Heart left ventricle (tissue), 16 donors: Measurements from ENCODE around the gene LYSET. TPM values are rescaled to one million over a fixed set of nuclear protein-coding genes. Genes with fewer than 3 reads are reported as not detected.
"Not testable (repeated sequence)": the region's sequence is repeated elsewhere in the genome, so short reads cannot be mapped to it uniquely, and the experiment has no call there.

Source experiments
- ATAC-seq, 4 donors: fragments of 200-7000 bp; cut with Tn5 transposase; one replicate each; pipeline ENCODE4 v1.9.1; 2020 to 2022; ENCODE audit warnings: moderate library complexity in 4 of 4, mild to moderate bottlenecking in 3 of 4, moderate number of reproducible peaks in 1 of 4
- DNase-seq, 5 donors: peaks; one replicate each; pipeline ENCODE4 v3.0.0-alpha.2; 2020
- H3K27ac ChIP-seq, 12 donors: fragments of 200-600 bp; sonication (generic) in 4 of 12; one replicate each; pipeline versions ENCODE4 v1.5.0 to v1.8.0; 2016 to 2022; ENCODE audit warnings: mild to moderate bottlenecking in 2 of 12
- H3K27me3 ChIP-seq, 9 donors: fragments of 200-600 bp; sonication (generic) in 2 of 9; one replicate each; pipeline versions ENCODE4 v1.5.1 to v1.8.0; 2016 to 2022; ENCODE audit warnings: mild to moderate bottlenecking in 3 of 9
- H3K36me3 ChIP-seq, 9 donors: fragments of 200-600 bp; sonication (generic) in 2 of 9; one replicate each; pipeline versions ENCODE4 v1.5.0 to v1.8.0; 2018 to 2022; ENCODE audit warnings: mild to moderate bottlenecking in 2 of 9
- H3K4me1 ChIP-seq, 12 donors: fragments of 200-600 bp; sonication (generic) in 4 of 12; one replicate each; pipeline versions ENCODE4 v1.5.0 to v1.8.0; 2016 to 2022; ENCODE audit warnings: mild to moderate bottlenecking in 3 of 12
- H3K4me3 ChIP-seq, 12 donors: fragments of 200-600 bp; sonication (generic) in 4 of 12; one replicate each; pipeline versions ENCODE4 v1.5.0 to v1.8.0; 2017 to 2022; ENCODE audit warnings: mild to moderate bottlenecking in 9 of 12, moderate library complexity in 4 of 12
- H3K9me3 ChIP-seq, 12 donors: fragments of 200-600 bp; sonication (generic) in 4 of 12; one replicate each; pipeline versions ENCODE4 v1.5.0 to v1.8.0; 2016 to 2022; ENCODE audit warnings: mild to moderate bottlenecking in 1 of 12
- POLR2A ChIP-seq, 2 donors: fragments of 450-650 bp; IDR thresholded peaks; one replicate each; pipeline ENCODE4 v1.6.1; 2017; ENCODE audit warnings: antibody characterized with exemption in 2 of 2, mild to moderate bottlenecking in 2 of 2, moderate library complexity in 2 of 2
- WGBS, 4 donors: extraction: QIAGEN DNeasy Blood & Tissue Kit in 2 of 4; methylation state at CpG; one replicate each; pipeline versions ENCODE4 v1.1.5 to v1.1.7; 2013 to 2018; 5-methylcytosine and 5-hydroxymethylcytosine counted together
- intact Hi-C, 10 donors: fragments of 100-400 bp; cut with DNase I; formaldehyde crosslinking; loops; one replicate each; pipeline versions ENCODE4 v1.11.1 to v1.14.2; 2022
- long read RNA-seq, 3 donors: library from polyadenylated mRNA; unstranded; transcript quantifications; one replicate each; pipeline ENCODE4 v2.0.0, GENCODE V29; 2020 to 2021
- polyA plus RNA-seq, 2 donors: library from polyadenylated mRNA; stranded (reverse); fragments of 200-250 nt; gene quantifications; one replicate each; pipeline ENCODE4 v1.2.3, GENCODE V29; 2013
- total RNA-seq, 9 donors: library from RNA; depleted of rRNA in 2 of 9; stranded (reverse); fragments of >200 nt in 2 of 9; fragmentation: NEBNext Ultra II Directional in 3 of 9; extraction: Animal tissue kit (Norgen Biotek cat#: 25700) in 3 of 9; gene quantifications; one replicate each; pipeline versions ENCODE4 v1.1.0 to v1.2.4, GENCODE V29; 2016 to 2023
- TF ChIP-seq, protein P1 (sequence below), 12 donors: fragments of 200-600 bp; sonication (generic) in 4 of 12; IDR thresholded peaks; one replicate each; pipeline versions ENCODE4 v1.5.0 to v1.8.0; 2018 to 2022; ENCODE audit warnings: antibody characterized with exemption in 12 of 12, mild to moderate bottlenecking in 5 of 12
- donor health status: ischemic (EF 13 %, LVEDD 7.1; RV severe dilation, severe dysfunction).
- donor health status: healthy with polysubstance abuse.
- donor health status: DM: no; HTN: yes; CAD: no.
- donor health status: DM: no; HTN: no; CAD: no.
- donor health status: ischemic (EF 25% LVEDD 6.9; RV normal size, moderate dysfunction).
- donor health status: ischemic (EF 25% LVEDD 5.7; RV mildly dilated, moderate dysfunction).
- donor health status: healthy.
- donor health status: DM: yes; HTN: yes; CAD: no.
- donor health status: ischemic (EF 35%, LVEDD 5.7; RV mildly dilated, moderate dysfunction).
- donor health status: nonischemic (EF 11% LVEDD 7.7; RV severe dilation, severe dysfunction).
- donor health status: DM: yes; HTN: yes; CAD: no.
- donor health status: PGD.
- donor health status: ischemic (EF 29% LVEDD 5.4; RV normal size, mild dysfunction).
- donor health status: nonischemic (EF 23%, LVEDD 6.1; RV moderate dilation, normal function).

The LYSET gene
- 10 to 100 TPM in 8 of 9 donors, 1 to 10 TPM in 1; 8.8 to 29.3 (median 22.8) TPM for total RNA-seq
- 10 to 100 TPM; 20.5 to 23.4 TPM for polyA plus RNA-seq
- long read RNA-seq, donor 1, transcript TMEM251-201 (2 exons, 909 nt) = major isoform, 11 of 22 reads
- long read RNA-seq, donor 1, transcript TMEM251-202 (2 exons, 1,303 nt) = minor isoform, 9 of 22 reads
- long read RNA-seq, donor 1, partial matches to known transcripts = 2 of 22 reads
- long read RNA-seq, donor 1, other reads (novel, unspliced or antisense) = 0 of 22 reads
- long read RNA-seq, donor 2, transcript TMEM251-201 (2 exons, 909 nt) = major isoform, 13 of 14 reads
- long read RNA-seq, donor 2, partial matches to known transcripts = 1 of 14 reads
- long read RNA-seq, donor 2, other reads (novel, unspliced or antisense) = 0 of 14 reads
- long read RNA-seq, donor 3, transcript TMEM251-201 (2 exons, 909 nt) = major isoform, 13 of 21 reads
- long read RNA-seq, donor 3, transcript TMEM251-202 (2 exons, 1,303 nt) = minor isoform, 6 of 21 reads
- long read RNA-seq, donor 3, partial matches to known transcripts = 2 of 21 reads
- long read RNA-seq, donor 3, other reads (novel, unspliced or antisense) = 0 of 21 reads

- Histone ChIP-seq H3K36me3 (peaks cover 0 to 52% (median 42%) of the 10 kb centered on the region in 9 donors), H3K4me1 (peaks cover 0 to 37% (median 23%) of the 10 kb centered on the region in 12 donors), H3K4me3 (peak within 1 kb of the TSS; percentile 68 to 100 (median 96)), H3K9me3 (no peaks in the 10 kb centered on the region), H3K27ac (peak within 1 kb of the TSS; percentile 76 to 98 (median 96)), H3K27me3 (no peaks in the 10 kb centered on the region)
- ATAC-seq (peak; percentile 79 to 96 (median 95)), DNase-seq (peak; percentile 90 to 95 (median 91))
- 0 to 1% (median 0%) methylated on average over 14 to 124 of the region's 124 CpGs for WGBS, 4 donors
- intact Hi-C loops = loop anchor here in 5 of 10 donors (1.0 to 5.0 kb wide), 3 partner anchors 22 to 67 kb away; partner anchors contain the start of genes GON7 (in 5 of the 5), UBR7 (in 5 of the 5) and ITPK1 (in 1 of the 5)
- TF ChIP-seq, protein P1, sequence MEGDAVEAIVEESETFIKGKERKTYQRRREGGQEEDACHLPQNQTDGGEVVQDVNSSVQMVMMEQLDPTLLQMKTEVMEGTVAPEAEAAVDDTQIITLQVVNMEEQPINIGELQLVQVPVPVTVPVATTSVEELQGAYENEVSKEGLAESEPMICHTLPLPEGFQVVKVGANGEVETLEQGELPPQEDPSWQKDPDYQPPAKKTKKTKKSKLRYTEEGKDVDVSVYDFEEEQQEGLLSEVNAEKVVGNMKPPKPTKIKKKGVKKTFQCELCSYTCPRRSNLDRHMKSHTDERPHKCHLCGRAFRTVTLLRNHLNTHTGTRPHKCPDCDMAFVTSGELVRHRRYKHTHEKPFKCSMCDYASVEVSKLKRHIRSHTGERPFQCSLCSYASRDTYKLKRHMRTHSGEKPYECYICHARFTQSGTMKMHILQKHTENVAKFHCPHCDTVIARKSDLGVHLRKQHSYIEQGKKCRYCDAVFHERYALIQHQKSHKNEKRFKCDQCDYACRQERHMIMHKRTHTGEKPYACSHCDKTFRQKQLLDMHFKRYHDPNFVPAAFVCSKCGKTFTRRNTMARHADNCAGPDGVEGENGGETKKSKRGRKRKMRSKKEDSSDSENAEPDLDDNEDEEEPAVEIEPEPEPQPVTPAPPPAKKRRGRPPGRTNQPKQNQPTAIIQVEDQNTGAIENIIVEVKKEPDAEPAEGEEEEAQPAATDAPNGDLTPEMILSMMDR (IDR thresholded peaks at IDR 0.05) = peak in 6 of 12 donors; percentile 16 to 42 (median 34)
- TF ChIP-seq POLR2A (IDR thresholded peaks at IDR 0.05) = peak in 1 of 2 donors; percentile 81
Measured at GRCh38 chr14:93184391-93185348, at the start of gene LYSET, which contains the start of gene MOAP1. TSS of gene LYSET (plus strand) at chr14:93185317. CDS start at chr14:93185406, 89 bp downstream. TSS of gene MOAP1 (minus strand) at chr14:93184897. CDS start at chr14:93184242, 655 bp downstream.

DNA sequence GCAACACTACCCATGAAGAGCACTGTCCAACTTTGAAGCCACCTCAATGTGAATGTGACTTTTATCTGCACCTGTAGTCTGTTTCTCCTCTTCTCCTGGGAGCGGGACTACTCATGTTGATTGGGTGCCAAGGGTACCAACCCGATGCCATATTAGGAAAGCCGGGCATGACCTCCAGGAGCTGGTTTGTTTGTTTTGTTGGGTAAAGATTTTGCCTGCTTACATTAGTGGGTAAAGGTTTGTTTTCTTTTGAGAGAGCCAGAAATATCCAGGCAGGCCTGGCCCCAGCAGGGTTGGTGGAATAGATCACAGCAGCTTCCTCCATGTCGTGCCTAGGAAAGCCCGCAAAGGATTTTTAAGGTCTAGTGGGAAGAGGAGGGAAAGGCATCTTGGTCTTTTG is 49.7 kb upstream of the LYSET start:
- TF ChIP-seq, protein P1 (IDR thresholded peaks at IDR 0.05) = no peak
- TF ChIP-seq POLR2A (IDR thresholded peaks at IDR 0.05) = no peak
- WGBS, 4 donors = 67 to 78% (median 70%) methylated on average over 5 of the region's 5 CpGs
- Histone ChIP-seq H3K4me1 (peaks cover 0 to 14% (median 0%) of the 10 kb centered on the region in 12 donors), H3K27ac (no peak overlapping the region), H3K4me3 (no peak overlapping the region), H3K9me3 (no peaks in the 10 kb centered on the region), H3K27me3 (no peaks in the 10 kb centered on the region), H3K36me3 (no peaks in the 10 kb centered on the region)
- intact Hi-C loops = loop anchor here in 7 of 10 donors (5.0 to 10.0 kb wide), 6 partner anchors 98 to 258 kb away; no protein-coding TSS in a partner anchor
- no peak for ATAC-seq
- DNase-seq = no peak

GRCh38 chr14:93136009-93136408 is 49.1 kb upstream of the LYSET start:
- Histone ChIP-seq H3K27ac (no peak overlapping the region), H3K27me3 (no peaks in the 10 kb centered on the region), H3K9me3 (no peaks in the 10 kb centered on the region), H3K4me3 (no peak overlapping the region), H3K36me3 (no peaks in the 10 kb centered on the region), H3K4me1 (peaks cover 0 to 14% (median 0%) of the 10 kb centered on the region in 12 donors)
- WGBS, 4 donors = 61 to 74% (median 69%) methylated on average over 8 of the region's 8 CpGs
- ATAC-seq (no peak), DNase-seq (no peak)
- TF ChIP-seq, protein P1 (IDR thresholded peaks at IDR 0.05) = no peak
- TF ChIP-seq POLR2A (IDR thresholded peaks at IDR 0.05) = no peak
- intact Hi-C loops = loop anchor here in 7 of 10 donors (5.0 to 10.0 kb wide), 6 partner anchors 99 to 259 kb away; no protein-coding TSS in a partner anchor

GRCh38 chr14:93136508-93136907 is 48.6 kb upstream of the LYSET start:
- H3K27ac ChIP-seq, ATAC-seq, H3K27me3 ChIP-seq, DNase-seq, H3K9me3 ChIP-seq, H3K4me3 ChIP-seq, H3K36me3 ChIP-seq: not testable (repeated sequence)
- H3K4me1 ChIP-seq = peaks cover 0 to 14% (median 0%) of the 10 kb centered on the region in 12 donors
- WGBS, 4 donors = 81 to 90% (median 82%) methylated on average over 13 of the region's 13 CpGs
- intact Hi-C loops = loop anchor here in 7 of 10 donors (5.0 to 10.0 kb wide), 6 partner anchors 99 to 259 kb away; no protein-coding TSS in a partner anchor
